Fibroblast of peridontal ligament (primary cell): Measurements from ENCODE around the gene GZMA.
A peak's percentile ranks its signal among the peaks of the same experiment; 100 is the strongest.
"Not testable (repeated sequence)": the region's sequence is repeated elsewhere in the genome, so short reads cannot be mapped to it uniquely, and the experiment has no call there.

Experiments
- DNase-seq: peaks from one replicate; pipeline ENCODE4 v3.0.0-alpha.2; 2010; ENCODE audit errors: extremely low read depth

Gene GZMA

GRCh38 chr5:55102348-55102747 is at the start of gene GZMA:
Gene GZMA (plus strand): TSS chr5:55102646. CDS start chr5:55102683, 37 bp downstream.
- DNase-seq = no peak

- DNase-seq = no peak
Observed at GRCh38 chr5:55055183-55055582, 47.3 kb upstream of the GZMA start.

GRCh38 chr5:55062039-55062779 is 40.2 kb upstream of the GZMA start:
- DNase-seq = no peak

- peak; percentile 49 for DNase-seq
Observed at GRCh38 chr5:55063220-55063863, 39.1 kb upstream of the GZMA start.

GRCh38 chr5:55063899-55064298 is 38.5 kb upstream of the GZMA start:
- peak; percentile 69 for DNase-seq

- no peak for DNase-seq
Observed at GRCh38 chr5:55064523-55064922, 37.9 kb upstream of the GZMA start.

- no peak for DNase-seq
Observed at GRCh38 chr5:55066277-55066676, 36.2 kb upstream of the GZMA start.

- no peak for DNase-seq
Observed at GRCh38 chr5:55070968-55071367, 31.5 kb upstream of the GZMA start.

- no peak for DNase-seq
Observed at GRCh38 chr5:55071413-55071812, 31.0 kb upstream of the GZMA start.

- no peak for DNase-seq
Observed at GRCh38 chr5:55072666-55073065, 29.8 kb upstream of the GZMA start.

- DNase-seq = no peak
Observed at GRCh38 chr5:55073211-55073610, 29.2 kb upstream of the GZMA start.

- DNase-seq = no peak
Observed at GRCh38 chr5:55081541-55081940, 20.9 kb upstream of the GZMA start.

GRCh38 chr5:55089301-55089700 is 13.1 kb upstream of the GZMA start:
- DNase-seq = not testable (repeated sequence)

GRCh38 chr5:55091011-55091410 is 11.4 kb upstream of the GZMA start:
- not testable (repeated sequence) for DNase-seq

- no peak for DNase-seq
Observed at GRCh38 chr5:55096182-55096581, 6.3 kb upstream of the GZMA start.

GRCh38 chr5:55096861-55097260 is 5.6 kb upstream of the GZMA start:
- DNase-seq = no peak

- not testable (repeated sequence) for DNase-seq
Observed at GRCh38 chr5:55101148-55101547, 1.3 kb upstream of the GZMA start.

- DNase-seq = no peak
Observed at GRCh38 chr5:55101556-55102276, 730 bp upstream of the GZMA start.

GRCh38 chr5:55104036-55104772 is 1.8 kb downstream of the GZMA start:
- DNase-seq = peak; percentile 28

GRCh38 chr5:55104946-55105701 is 2.7 kb downstream of the GZMA start:
- no peak for DNase-seq

GRCh38 chr5:55105976-55106375 is 3.5 kb downstream of the GZMA start:
- not testable (repeated sequence) for DNase-seq
